Embryonic facial prominence (tissue), 1 donor: Measurements from ENCODE around the gene MFAP4.

Source experiments
- DNase-seq: peaks from one replicate; pipeline ENCODE4 v3.0.0-alpha.2; 2016; ENCODE audit errors: extremely low spot score

The MFAP4 gene

DNA sequence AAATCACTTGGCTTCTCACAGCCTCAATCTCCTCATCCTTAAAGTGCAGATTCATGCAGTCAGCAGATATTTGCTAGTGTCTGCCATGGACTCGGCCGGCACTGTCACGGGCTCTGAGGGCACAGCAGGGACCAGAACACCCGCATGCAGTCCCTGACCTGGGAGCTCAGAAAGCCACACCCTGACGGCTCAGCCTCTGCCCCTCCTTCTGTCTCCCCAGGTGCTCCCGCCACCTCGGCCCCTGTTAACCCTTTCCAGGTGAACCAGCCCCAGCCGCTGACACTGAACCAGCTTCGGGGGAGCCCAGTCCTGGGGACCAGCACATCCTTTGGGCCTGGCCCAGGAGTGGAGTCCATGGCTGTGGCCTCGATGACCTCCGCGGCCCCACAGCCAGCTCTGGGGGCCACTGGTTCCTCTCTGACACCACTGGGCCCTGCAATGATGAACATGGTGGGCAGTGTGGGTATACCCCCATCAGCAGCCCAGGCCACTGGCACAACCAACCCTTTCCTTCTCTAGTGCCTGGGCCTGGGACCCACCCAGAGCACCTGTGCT, 53.2 kb downstream of the MFAP4 start:
- DNase-seq: no peak
